ENCODE measurements around the gene CDKN2B.
A peak's percentile ranks its signal among the peaks of the same experiment; 100 is the strongest.

CDKN2B gene

GRCh38 chr9:21996858-21997257 lies 12.2 kb downstream of the CDKN2B start:
- POLR2A ChIA-PET, result interaction anchor here (0.8 to 7.6 kb wide), 8 partner anchors 8 to 247 kb away, joined by 3 to 156 read pairs (median 5); partner anchors contain the start of gene CDKN2B

GRCh38 chr9:21996438-21996837 lies 12.7 kb downstream of the CDKN2B start:
- ChIA-PET POLR2A (interaction anchor here (0.8 to 7.6 kb wide), 9 partner anchors 9 to 248 kb away, joined by 3 to 156 read pairs (median 6); partner anchors contain the start of gene CDKN2B), CTCF (interaction anchor here (0.5 to 5.9 kb wide), 7 partner anchors 11 to 309 kb away, joined by 3 to 30 read pairs (median 4); partner anchors contain the start of gene CDKN2B)
- H3K36me3 ChIP-seq (ENCODE audit: control insufficient read depth in 2 of 2, insufficient read depth in 1 of 2, low read length in 2 of 2), result no peaks in the 10 kb centered on the region
- peaks cover 8% of the 10 kb centered on the region; the same call in 1 of the 2 replicates for H3K4me1 ChIP-seq (ENCODE audit: control insufficient read depth, insufficient read depth, low read length)
- H3K9me3 ChIP-seq (ENCODE audit: control insufficient read depth, insufficient read depth, low read depth, low read length), result no peaks in the 10 kb centered on the region
- H3K27ac ChIP-seq (ENCODE audit: extremely low read depth, low read depth, low read length), result peak overlapping the region; percentile 99
- peak overlapping the region; percentile 59 for H3K4me3 ChIP-seq (ENCODE audit: low read depth, low read length)
- peak; percentile 38 for TF ChIP-seq SP2 (tag by site-specific recombination; IDR thresholded peaks at IDR 0.05)
- peak; percentile 42 for TF ChIP-seq ZIC2 (tag by site-specific recombination; IDR thresholded peaks at IDR 0.05)
- TF ChIP-seq ZFHX2 (tag by site-specific recombination; conservative IDR thresholded peaks at IDR 0.05), result peak; percentile 88
- TF ChIP-seq SCRT2 (tag by site-specific recombination; IDR thresholded peaks at IDR 0.05), result no peak
- TF ChIP-seq KLF17 (tag by site-specific recombination; IDR thresholded peaks at IDR 0.05), result no peak
- peak; percentile 41; the same call in 1 of the 2 replicates for TF ChIP-seq KLF10 (tag by site-specific recombination; IDR thresholded peaks at IDR 0.05)
- no peak for TF ChIP-seq ZBTB8A (tag by site-specific recombination; IDR thresholded peaks at IDR 0.05)
- TF ChIP-seq ZNF391 (tag by site-specific recombination; IDR thresholded peaks at IDR 0.05; ENCODE audit: borderline replicate concordance, low read depth), result no peak
- TF ChIP-seq PATZ1 (tag by site-specific recombination; IDR thresholded peaks at IDR 0.05), result peak; percentile 33
- 0 out of 2 replicates have a peak, but pooled peaks have one; percentile 37 for TF ChIP-seq ZNF335 (tag by site-specific recombination; conservative IDR thresholded peaks at IDR 0.05)
- no peak for TF ChIP-seq KLF16 (tag by site-specific recombination; IDR thresholded peaks at IDR 0.05)
- TF ChIP-seq ZNF473 (tag by site-specific recombination; IDR thresholded peaks at IDR 0.05), result no peak
- TF ChIP-seq ZNF624 (tag by site-specific recombination; IDR thresholded peaks at IDR 0.05), result no peak
- TF ChIP-seq REPIN1 (tag by site-specific recombination; IDR thresholded peaks at IDR 0.05; ENCODE audit: low read depth), result no peak
- no peak for TF ChIP-seq ZNF341 (tag by site-specific recombination; IDR thresholded peaks at IDR 0.05; ENCODE audit: low read depth)

More at GRCh38 chr9:21996858-21997257, 12.2 kb downstream of the CDKN2B start:
- H3K36me3 ChIP-seq (ENCODE audit: control insufficient read depth in 2 of 2, insufficient read depth in 1 of 2, low read length in 2 of 2), result no peaks in the 10 kb centered on the region
- TF ChIP-seq PRDM10 (tag by site-specific recombination; IDR thresholded peaks at IDR 0.05) (peak; percentile 51; the same call in 1 of the 2 replicates), ZBTB6 (tag by site-specific recombination; IDR thresholded peaks at IDR 0.05) (no peak), ZSCAN4 (tag by site-specific recombination; IDR thresholded peaks at IDR 0.05) (0 out of 2 replicates have a peak, but pooled peaks have one; percentile 45), ZNF23 (tag by site-specific recombination; IDR thresholded peaks at IDR 0.05; ENCODE audit: borderline replicate concordance) (no peak)
- CTCF ChIA-PET, result interaction anchor here (0.6 to 5.9 kb wide), 7 partner anchors 11 to 309 kb away, joined by 3 to 30 read pairs (median 4); partner anchors contain the start of gene CDKN2B
- no peaks in the 10 kb centered on the region for H3K9me3 ChIP-seq (ENCODE audit: control insufficient read depth, insufficient read depth, low read depth, low read length)
- peak overlapping the region; percentile 59 for H3K4me3 ChIP-seq (ENCODE audit: low read depth, low read length)
- H3K4me1 ChIP-seq (ENCODE audit: control insufficient read depth, insufficient read depth, low read length), result peaks cover 8% of the 10 kb centered on the region; the same call in 1 of the 2 replicates
- H3K27ac ChIP-seq (ENCODE audit: extremely low read depth, low read depth, low read length), result peak overlapping the region; percentile 99
